DMS79 (cell line): ENCODE data around the gene SHISA9.

Source experiments
- DNase-seq: peaks from one replicate; lab custom pipeline; 2025; lab: John Stamatoyannopoulos, UW

SHISA9 gene

GRCh38 chr16:13021996-13022395 is 120.6 kb downstream of the SHISA9 start:
- no peak for DNase-seq

- DNase-seq, result no peak
Observed at GRCh38 chr16:13029786-13030185, 128.4 kb downstream of the SHISA9 start.

- no peak for DNase-seq
Observed at GRCh38 chr16:13030769-13031168, 129.4 kb downstream of the SHISA9 start.

- DNase-seq, result no peak
Observed at GRCh38 chr16:13032911-13033310, 131.5 kb downstream of the SHISA9 start.

GRCh38 chr16:13036600-13036999 is 135.2 kb downstream of the SHISA9 start:
- DNase-seq, result no peak

- DNase-seq, result no peak
Observed at GRCh38 chr16:13038591-13038990, 137.2 kb downstream of the SHISA9 start.

- DNase-seq, result no peak
Observed at GRCh38 chr16:13039526-13039925, 138.1 kb downstream of the SHISA9 start.

- DNase-seq, result no peak
Observed at GRCh38 chr16:13041180-13041579, 139.8 kb downstream of the SHISA9 start.

GRCh38 chr16:13041646-13042290 is 140.4 kb downstream of the SHISA9 start:
- no peak for DNase-seq

GRCh38 chr16:13042291-13042685 is 140.9 kb downstream of the SHISA9 start:
- no peak for DNase-seq

- DNase-seq, result no peak
Observed at GRCh38 chr16:13046061-13046821, 144.8 kb downstream of the SHISA9 start.

- no peak for DNase-seq
Observed at GRCh38 chr16:13047276-13047675, 145.9 kb downstream of the SHISA9 start.

GRCh38 chr16:13049688-13050087 is 148.3 kb downstream of the SHISA9 start:
- no peak for DNase-seq

- no peak for DNase-seq
Observed at GRCh38 chr16:13052431-13052830, 151.0 kb downstream of the SHISA9 start.

- no peak for DNase-seq
Observed at GRCh38 chr16:13055480-13055879, 154.1 kb downstream of the SHISA9 start.

GRCh38 chr16:13056607-13057006 is 155.2 kb downstream of the SHISA9 start:
- no peak for DNase-seq

GRCh38 chr16:13060932-13061331 is 159.5 kb downstream of the SHISA9 start:
- no peak for DNase-seq

GRCh38 chr16:13061691-13062090 is 160.3 kb downstream of the SHISA9 start:
- DNase-seq, result no peak

- DNase-seq, result no peak
Observed at GRCh38 chr16:13062219-13062618, 160.8 kb downstream of the SHISA9 start.

GRCh38 chr16:13063457-13063856 is 162.1 kb downstream of the SHISA9 start:
- DNase-seq, result no peak

- DNase-seq, result no peak
Observed at GRCh38 chr16:13064821-13065220, 163.4 kb downstream of the SHISA9 start.

- DNase-seq, result no peak
Observed at GRCh38 chr16:13067648-13068047, 166.2 kb downstream of the SHISA9 start.

GRCh38 chr16:13068912-13069583 is 167.7 kb downstream of the SHISA9 start:
- no peak for DNase-seq
